ENCODE measurements around the gene IL1R2. TPM values are rescaled to one million over a fixed set of nuclear protein-coding genes. Genes with fewer than 3 reads are reported as not detected.
"Not testable (repeated sequence)": the region's sequence is repeated elsewhere in the genome, so short reads cannot be mapped to it uniquely, and the experiment has no call there.

The IL1R2 gene
- total and polyA plus RNA-seq, 2 donors: 0.37 to 31.2 TPM

GRCh38 chr2:102064679-102065674 lies 73.2 kb downstream of the IL1R2 start:
- no peaks in the 10 kb centered on the region for H3K36me3 ChIP-seq (ENCODE audit: insufficient read depth)
- 66% methylated on average over 17 of the region's 17 CpGs for WGBS
- peak overlapping the region; percentile 61 for H3K27ac ChIP-seq (ENCODE audit: low read depth)
- no peaks in the 10 kb centered on the region for H3K4me1 ChIP-seq (ENCODE audit: insufficient read depth)
- no peak overlapping the region for H3K4me3 ChIP-seq (ENCODE audit: low read depth, low read length)
- DNase-seq (ENCODE audit: extremely low spot score): no peak

- H3K27ac ChIP-seq (ENCODE audit: low read depth): no peak overlapping the region
These were observed 74.0 kb downstream of the IL1R2 start for GRCh38 chr2:102065675-102066252.

GRCh38 chr2:102066554-102066953 lies 74.8 kb downstream of the IL1R2 start:
- no peak for DNase-seq (ENCODE audit: extremely low spot score)
- Histone ChIP-seq H3K4me3 (ENCODE audit: low read depth, low read length) (no peak overlapping the region), H3K36me3 (ENCODE audit: insufficient read depth) (no peaks in the 10 kb centered on the region), H3K27ac (ENCODE audit: low read depth) (no peak overlapping the region), H3K4me1 (ENCODE audit: insufficient read depth) (no peaks in the 10 kb centered on the region)
- WGBS: 45% methylated on average over 6 of the region's 6 CpGs

More at GRCh38 chr2:102065675-102066252, 74.0 kb downstream of the IL1R2 start:
- 85% methylated on average over 12 of the region's 12 CpGs for WGBS
- Histone ChIP-seq H3K36me3 (ENCODE audit: insufficient read depth) (no peaks in the 10 kb centered on the region), H3K4me1 (ENCODE audit: insufficient read depth) (no peaks in the 10 kb centered on the region), H3K4me3 (ENCODE audit: low read depth, low read length) (no peak overlapping the region)
- DNase-seq (ENCODE audit: extremely low spot score): no peak

GRCh38 chr2:102068126-102068525 lies 76.4 kb downstream of the IL1R2 start:
- H3K4me3 ChIP-seq (ENCODE audit: low read depth, low read length); H3K4me1 ChIP-seq (ENCODE audit: insufficient read depth); H3K36me3 ChIP-seq (ENCODE audit: insufficient read depth); H3K27ac ChIP-seq (ENCODE audit: low read depth); DNase-seq (ENCODE audit: extremely low spot score): not testable (repeated sequence)

- Histone ChIP-seq H3K36me3 (ENCODE audit: insufficient read depth) (no peaks in the 10 kb centered on the region), H3K27ac (ENCODE audit: low read depth) (no peak overlapping the region), H3K4me1 (ENCODE audit: insufficient read depth) (no peaks in the 10 kb centered on the region), H3K4me3 (ENCODE audit: low read depth, low read length) (no peak overlapping the region)
- 88% methylated on average over 8 of the region's 8 CpGs for WGBS
- DNase-seq (ENCODE audit: extremely low spot score): no peak
These were observed 77.7 kb downstream of the IL1R2 start for GRCh38 chr2:102069311-102069974.

DNA sequence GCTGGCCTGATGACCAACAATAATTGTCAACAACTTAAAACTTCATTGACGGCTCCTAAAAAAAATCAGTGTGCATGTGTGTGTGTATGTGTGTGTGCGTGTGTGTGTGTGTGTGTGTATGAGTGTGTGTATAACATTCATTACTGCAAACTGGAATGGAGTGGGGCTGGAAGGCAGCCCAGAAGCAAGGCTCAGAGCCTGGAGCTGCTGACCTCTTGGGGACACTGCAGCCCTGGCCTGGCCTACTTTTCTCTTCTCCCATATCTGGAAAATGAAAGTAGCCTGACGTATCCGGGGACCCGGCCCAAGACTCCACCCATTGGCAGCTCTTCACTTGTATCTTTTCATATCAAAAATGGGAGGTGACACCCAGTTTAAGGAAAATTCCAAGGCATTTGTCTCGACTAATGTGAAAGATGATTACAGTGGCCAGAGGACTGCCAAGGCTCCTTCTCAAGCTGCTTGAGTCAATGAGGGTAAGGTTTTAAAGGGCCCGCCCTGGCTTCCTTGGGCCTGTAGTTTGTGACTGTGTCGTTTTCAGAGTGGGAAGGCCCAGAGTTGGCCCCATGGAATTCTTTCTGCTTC lies 78.4 kb downstream of the IL1R2 start:
- H3K36me3 ChIP-seq (ENCODE audit: insufficient read depth): no peaks in the 10 kb centered on the region
- 30% methylated on average over 8 of the region's 8 CpGs for WGBS

GRCh38 chr2:102072741-102073140 lies 81.0 kb downstream of the IL1R2 start:
- 71% methylated on average over 5 of the region's 5 CpGs for WGBS
- DNase-seq (ENCODE audit: extremely low spot score): no peak
- H3K4me1 ChIP-seq (ENCODE audit: insufficient read depth): no peaks in the 10 kb centered on the region
- H3K36me3 ChIP-seq (ENCODE audit: insufficient read depth): no peaks in the 10 kb centered on the region
- H3K4me3 ChIP-seq (ENCODE audit: low read depth, low read length): no peak overlapping the region
- no peak overlapping the region for H3K27ac ChIP-seq (ENCODE audit: low read depth)

More for the DNA sequence above, 78.4 kb downstream of the IL1R2 start:
- no peak for DNase-seq (ENCODE audit: extremely low spot score)
- H3K27ac ChIP-seq (ENCODE audit: low read depth): no peak overlapping the region
- no peaks in the 10 kb centered on the region for H3K4me1 ChIP-seq (ENCODE audit: insufficient read depth)
- H3K4me3 ChIP-seq (ENCODE audit: low read depth, low read length): no peak overlapping the region

DNA sequence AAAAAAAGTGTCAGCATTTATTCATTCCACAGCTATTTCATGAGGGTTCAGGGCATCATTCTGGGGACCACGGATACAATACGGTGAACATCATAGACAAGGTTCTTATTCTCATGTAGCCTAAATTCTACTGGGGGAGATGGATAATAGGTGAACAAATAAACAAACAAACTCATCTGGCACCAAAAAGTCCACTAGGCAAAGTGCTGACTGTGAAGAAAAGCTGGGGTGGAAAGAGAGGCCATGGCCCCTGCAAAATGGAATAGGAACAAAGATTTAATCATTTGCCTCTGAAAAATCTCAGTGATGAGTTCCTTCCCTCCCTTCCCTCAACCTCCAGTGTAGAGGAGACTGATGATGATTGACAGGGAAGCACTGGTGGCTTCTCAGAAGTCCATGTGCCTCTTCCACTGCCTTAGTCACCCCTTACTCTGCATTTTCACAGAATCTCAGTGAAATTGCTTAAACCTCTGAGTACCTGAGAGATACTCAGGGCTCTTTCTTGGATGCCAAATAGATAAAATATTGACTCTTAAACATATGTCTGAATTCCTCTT lies 81.5 kb downstream of the IL1R2 start:
- DNase-seq (ENCODE audit: extremely low spot score): no peak
- Histone ChIP-seq H3K27ac (ENCODE audit: low read depth) (no peak overlapping the region), H3K4me1 (ENCODE audit: insufficient read depth) (no peaks in the 10 kb centered on the region), H3K36me3 (ENCODE audit: insufficient read depth) (no peaks in the 10 kb centered on the region), H3K4me3 (ENCODE audit: low read depth, low read length) (no peak overlapping the region)
- WGBS: 89% methylated on average over 2 of the region's 2 CpGs

DNA sequence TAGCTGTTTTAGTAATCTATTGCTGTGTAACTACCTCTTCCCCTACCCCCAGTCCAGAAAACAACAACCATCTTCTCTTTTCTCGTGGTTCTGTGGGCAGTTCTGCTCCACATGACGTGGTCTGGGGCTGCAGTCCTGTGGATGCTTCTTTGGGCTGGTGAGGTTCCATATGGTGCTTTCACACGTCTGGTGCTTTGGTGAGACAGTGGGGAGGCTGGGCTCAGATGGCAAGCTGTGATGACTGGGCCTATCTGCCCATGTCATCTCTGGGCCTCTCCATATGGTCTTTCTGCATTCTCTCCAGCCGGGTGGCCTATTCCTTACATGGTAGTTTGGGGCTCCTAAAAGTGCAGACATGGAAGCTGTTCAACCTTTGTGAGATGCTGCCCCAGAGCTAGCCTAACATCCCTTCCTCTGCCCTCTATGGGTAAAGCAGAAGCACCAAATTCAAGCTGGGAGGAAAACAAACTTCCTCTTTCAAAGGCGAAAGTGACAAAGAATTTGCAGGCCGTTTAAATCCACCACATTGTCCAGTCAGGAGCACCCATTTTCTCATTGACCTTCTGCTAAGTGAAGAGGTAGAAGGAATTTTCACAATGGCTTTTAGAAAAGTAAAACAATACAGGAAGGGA lies 82.5 kb downstream of the IL1R2 start:
- no peak for DNase-seq (ENCODE audit: extremely low spot score)
- 86% methylated on average over 6 of the region's 6 CpGs for WGBS

GRCh38 chr2:102075479-102075878 lies 83.7 kb downstream of the IL1R2 start:
- Histone ChIP-seq H3K4me3 (ENCODE audit: low read depth, low read length) (no peak overlapping the region), H3K36me3 (ENCODE audit: insufficient read depth) (no peaks in the 10 kb centered on the region), H3K4me1 (ENCODE audit: insufficient read depth) (no peaks in the 10 kb centered on the region), H3K27ac (ENCODE audit: low read depth) (no peak overlapping the region)
- 75% methylated on average over 2 of the region's 2 CpGs for WGBS
- DNase-seq (ENCODE audit: extremely low spot score): no peak

More for the DNA sequence above, 82.5 kb downstream of the IL1R2 start:
- Histone ChIP-seq H3K27ac (ENCODE audit: low read depth) (no peak overlapping the region), H3K4me1 (ENCODE audit: insufficient read depth) (no peaks in the 10 kb centered on the region), H3K4me3 (ENCODE audit: low read depth, low read length) (no peak overlapping the region), H3K36me3 (ENCODE audit: insufficient read depth) (no peaks in the 10 kb centered on the region)

DNA sequence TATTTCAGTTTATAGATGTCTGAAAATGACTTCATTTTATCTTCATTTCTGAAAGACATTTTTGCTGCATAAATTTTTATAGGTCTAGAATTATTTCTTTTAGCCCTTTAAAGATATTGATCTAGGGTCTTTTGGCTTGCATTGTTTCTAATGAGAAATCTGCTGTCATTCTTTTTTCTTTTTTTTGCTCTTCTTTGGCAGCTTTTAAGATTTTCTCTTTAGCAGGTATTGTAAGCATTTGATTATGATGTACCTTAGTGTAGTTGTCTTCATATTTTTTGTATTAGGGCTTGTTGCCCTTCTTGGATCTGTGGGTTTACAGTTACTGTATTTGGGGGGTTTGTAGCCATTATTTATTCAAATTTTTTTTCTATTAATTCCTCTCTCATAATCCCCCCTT lies 84.8 kb downstream of the IL1R2 start:
- no peak for DNase-seq (ENCODE audit: extremely low spot score)
- H3K36me3 ChIP-seq (ENCODE audit: insufficient read depth): no peaks in the 10 kb centered on the region
- H3K4me1 ChIP-seq (ENCODE audit: insufficient read depth): no peaks in the 10 kb centered on the region
- no peak overlapping the region for H3K27ac ChIP-seq (ENCODE audit: low read depth)
- no peak overlapping the region for H3K4me3 ChIP-seq (ENCODE audit: low read depth, low read length)

All from urinary bladder (tissue), 4 donors.